Mesenchymal stem cell (in vitro differentiated cells and primary cell): ENCODE measurements around the gene PSMD1. TPM values are rescaled to one million over a fixed set of nuclear protein-coding genes. Genes with fewer than 3 reads are reported as not detected.

Experiments
- DNase-seq: peaks from one replicate; pipeline ENCODE4 v3.0.0-alpha.2; 2013
- H2AFZ ChIP-seq: one replicate; pipeline ENCODE4 v1.6.1; 2013; ENCODE audit warnings: low read depth, mild to moderate bottlenecking, control low read depth, inconsistent platforms, low read length, moderate library complexity
- H2AK5ac ChIP-seq: 2 replicates; pipeline ENCODE4 v1.6.1; 2013; ENCODE audit warnings: low read length, moderate library complexity, mild to moderate bottlenecking, inconsistent platforms; ENCODE audit not compliant: severe bottlenecking
- H2BK120ac ChIP-seq: one replicate; pipeline ENCODE4 v1.6.1; 2013; ENCODE audit warnings: low read depth, mild to moderate bottlenecking, inconsistent platforms, low read length, moderate library complexity
- H2BK12ac ChIP-seq, 2 experiments: one replicate each; pipeline ENCODE4 v1.6.1; 2013; ENCODE audit warnings: inconsistent platforms in 2 of 2, low read length in 2 of 2, mild to moderate bottlenecking in 2 of 2, moderate library complexity in 2 of 2, control low read depth in 1 of 2
- H2BK15ac ChIP-seq: one replicate; pipeline ENCODE4 v1.6.1; 2013; ENCODE audit warnings: mild to moderate bottlenecking, low read depth, inconsistent platforms; ENCODE audit not compliant: poor library complexity, severe bottlenecking
- H2BK5ac ChIP-seq: 2 replicates; pipeline ENCODE4 v1.6.1; 2013; ENCODE audit warnings: low read depth, mild to moderate bottlenecking, low read length, control low read depth, inconsistent platforms; ENCODE audit not compliant: poor library complexity, severe bottlenecking
- H3K14ac ChIP-seq, 2 experiments: one replicate each; pipeline ENCODE4 v1.6.1; 2013; ENCODE audit warnings: inconsistent platforms in 2 of 2, low read length in 2 of 2, control low read depth in 1 of 2, mild to moderate bottlenecking in 1 of 2, moderate library complexity in 1 of 2
- H3K18ac ChIP-seq, 2 experiments: one replicate each; pipeline ENCODE4 v1.6.1; 2013; ENCODE audit warnings: inconsistent platforms in 2 of 2, low read length in 2 of 2, control low read depth in 1 of 2, low read depth in 1 of 2, mild to moderate bottlenecking in 1 of 2
- H3K23ac ChIP-seq, 2 experiments: one replicate each; pipeline ENCODE4 v1.6.1; 2013; ENCODE audit warnings: inconsistent platforms in 2 of 2, low read length in 2 of 2, mild to moderate bottlenecking in 2 of 2, moderate library complexity in 2 of 2, control low read depth in 1 of 2
- H3K27ac ChIP-seq: 2 replicates; pipeline ENCODE4 v1.5.1; 2013; ENCODE audit warnings: mild to moderate bottlenecking, moderate library complexity, low read length, control low read depth, inconsistent platforms; ENCODE audit not compliant: poor library complexity, severe bottlenecking
- H3K27me3 ChIP-seq, 2 experiments: 2 replicates each; pipeline versions ENCODE4 v1.6.1 to v1.7.0; 2013; ENCODE audit warnings: low read length in 2 of 2, mild to moderate bottlenecking in 2 of 2, moderate library complexity in 2 of 2, control low read depth in 1 of 2, inconsistent platforms in 1 of 2; ENCODE audit not compliant: control insufficient read depth in 1 of 2, insufficient read depth in 1 of 2
- H3K36me3 ChIP-seq, 2 experiments: 2 replicates each; pipeline versions ENCODE4 v1.6.1 to v1.7.0; 2013; ENCODE audit warnings: low read length in 2 of 2, control low read depth in 1 of 2, inconsistent platforms in 1 of 2, low read depth in 1 of 2, mild to moderate bottlenecking in 1 of 2; ENCODE audit not compliant: insufficient read depth in 2 of 2, control insufficient read depth in 1 of 2
- H3K4ac ChIP-seq, 2 experiments: one replicate each; pipeline ENCODE4 v1.6.1; 2013; ENCODE audit warnings: inconsistent platforms in 2 of 2, low read length in 2 of 2, mild to moderate bottlenecking in 2 of 2, moderate library complexity in 2 of 2, control low read depth in 1 of 2, low read depth in 1 of 2
- H3K4me1 ChIP-seq: 2 replicates; pipeline ENCODE4 v1.6.1; 2013; ENCODE audit warnings: low read depth, low read length, control low read depth; ENCODE audit not compliant: control insufficient read depth, insufficient read depth
- H3K4me2 ChIP-seq: 2 replicates; pipeline ENCODE4 v1.6.1; 2013; ENCODE audit warnings: low read length, mild to moderate bottlenecking, inconsistent platforms; ENCODE audit not compliant: poor library complexity, severe bottlenecking
- H3K4me3 ChIP-seq, 2 experiments: 2 replicates each; pipeline versions ENCODE4 v1.5.1 to v1.7.0; 2013; ENCODE audit warnings: low read length in 2 of 2, mild to moderate bottlenecking in 2 of 2, control low read depth in 1 of 2, low read depth in 1 of 2; ENCODE audit not compliant: insufficient read depth in 1 of 2
- H3K79me1 ChIP-seq: replicated peaks from 2 replicates; pipeline ENCODE4 v1.6.1; 2013; ENCODE audit warnings: mild to moderate bottlenecking, control low read depth, low read length, inconsistent platforms; ENCODE audit not compliant: poor library complexity, severe bottlenecking
- H3K9ac ChIP-seq: 2 replicates; pipeline ENCODE4 v1.7.0; 2013; ENCODE audit warnings: mild to moderate bottlenecking, low read length, moderate library complexity
- H3K9me3 ChIP-seq: 2 replicates; pipeline ENCODE4 v1.7.0; 2013; ENCODE audit warnings: mild to moderate bottlenecking, low read length; ENCODE audit not compliant: control insufficient read depth
- H4K8ac ChIP-seq: one replicate; pipeline ENCODE4 v1.6.1; 2013; ENCODE audit warnings: inconsistent platforms, mild to moderate bottlenecking, low read length, moderate library complexity
- H4K91ac ChIP-seq: one replicate; pipeline ENCODE4 v1.6.1; 2013; ENCODE audit warnings: mild to moderate bottlenecking, low read length, inconsistent platforms
- WGBS: methylation state at CpG from one replicate; pipeline ENCODE4 v1.1.7; 2013; ENCODE audit warnings: mixed read lengths; 5-methylcytosine and 5-hydroxymethylcytosine counted together
- polyA plus RNA-seq, 2 experiments: library from polyadenylated mRNA; stranded (reverse); fragments of 200-250 nt; gene quantifications; one replicate each; pipeline ENCODE4 v1.2.3, GENCODE V29; 2013

The PSMD1 gene
- 109 TPM for polyA plus RNA-seq (2013, experiment 1 of 2)
- 108 TPM for polyA plus RNA-seq (2013, experiment 2 of 2)

- peak; percentile 94 for DNase-seq
- Histone ChIP-seq H3K4ac (peak within 1 kb of the TSS; percentile 76 to 97), H3K9me3 (no peaks in the 10 kb centered on the region), H3K18ac (peak within 1 kb of the TSS; percentile 84 to 96), H3K79me1 (peaks cover 3% of the 10 kb centered on the region), H3K23ac (no peak within 1 kb of the TSS), H3K14ac (peak within 1 kb of the TSS in 1 of 2 experiments; percentile 93), H3K27me3 (no peaks in the 10 kb centered on the region), H3K27ac (peak within 1 kb of the TSS; percentile 96), H2BK12ac (peak within 1 kb of the TSS in 1 of 2 experiments; percentile 58), H3K4me1 (peaks cover 6% of the 10 kb centered on the region), H3K4me2 (peak within 1 kb of the TSS; percentile 81), H4K91ac (peak within 1 kb of the TSS; percentile 99), H2BK5ac (peak within 1 kb of the TSS; percentile 99), H2AK5ac (peak within 1 kb of the TSS; percentile 57), H3K9ac (peak within 1 kb of the TSS; percentile 99), H3K4me3 (peak within 1 kb of the TSS; percentile 91 to 97), H2AFZ (peak within 1 kb of the TSS; percentile 86), H4K8ac (peak within 1 kb of the TSS; percentile 97), H3K36me3 (peaks cover 3 to 6% of the 10 kb centered on the region in 2 experiments), H2BK120ac (peak within 1 kb of the TSS; percentile 94), H2BK15ac (peak within 1 kb of the TSS; percentile 84)
- WGBS: under 1% methylated on average over 68 of the region's 73 CpGs
These were observed at the start of gene PSMD1 for GRCh38 chr2:231056453-231057416. TSS of gene PSMD1 (plus strand) at chr2:231056867. CDS start at chr2:231057026, 159 bp downstream.

GRCh38 chr2:231007286-231008098 is 49.2 kb upstream of the PSMD1 start:
- peaks cover 65 to 72% of the 10 kb centered on the region in 2 experiments for H3K27me3 ChIP-seq
- no peak overlapping the region for H3K23ac ChIP-seq
- no peak overlapping the region for H3K4ac ChIP-seq
- no peak overlapping the region for H3K4me2 ChIP-seq
- no peak overlapping the region for H2BK12ac ChIP-seq
- no peaks in the 10 kb centered on the region for H3K9me3 ChIP-seq
- no peak overlapping the region for H2BK15ac ChIP-seq
- H2BK5ac ChIP-seq: no peak overlapping the region
- no peak overlapping the region for H3K27ac ChIP-seq
- no peak overlapping the region for H4K8ac ChIP-seq
- no peak overlapping the region for H3K4me3 ChIP-seq
- no peak overlapping the region for H3K9ac ChIP-seq
- no peaks in the 10 kb centered on the region for H3K36me3 ChIP-seq
- DNase-seq: no peak
- no peak overlapping the region for H2AFZ ChIP-seq
- no peaks in the 10 kb centered on the region for H3K79me1 ChIP-seq
- no peaks in the 10 kb centered on the region for H3K4me1 ChIP-seq
- peak overlapping the region in 1 of 2 experiments; percentile 6 for H3K14ac ChIP-seq
- no peak overlapping the region for H2AK5ac ChIP-seq
- H4K91ac ChIP-seq: no peak overlapping the region
- no peak overlapping the region for H3K18ac ChIP-seq
- no peak overlapping the region for H2BK120ac ChIP-seq
- 59% methylated on average over 7 of the region's 10 CpGs for WGBS

- Histone ChIP-seq H3K23ac (no peak overlapping the region), H2BK12ac (no peak overlapping the region), H3K9ac (no peak overlapping the region), H4K91ac (no peak overlapping the region), H2BK5ac (no peak overlapping the region), H2AK5ac (no peak overlapping the region), H3K4me3 (no peak overlapping the region), H2AFZ (no peak overlapping the region), H3K79me1 (no peaks in the 10 kb centered on the region), H4K8ac (no peak overlapping the region), H3K36me3 (no peaks in the 10 kb centered on the region), H2BK120ac (no peak overlapping the region), H3K27ac (no peak overlapping the region), H3K4me1 (no peaks in the 10 kb centered on the region), H3K4me2 (no peak overlapping the region), H3K27me3 (peaks cover 65 to 72% of the 10 kb centered on the region in 2 experiments), H2BK15ac (no peak overlapping the region), H3K14ac (no peak overlapping the region), H3K4ac (no peak overlapping the region), H3K18ac (no peak overlapping the region), H3K9me3 (no peaks in the 10 kb centered on the region)
- no peak for DNase-seq
- WGBS: 92% methylated on average over 5 of the region's 6 CpGs
These were observed 48.5 kb upstream of the PSMD1 start for GRCh38 chr2:231008131-231008530.
